ENCODE data around the gene OR4M2. TPM values are rescaled to one million over a fixed set of nuclear protein-coding genes. Genes with fewer than 3 reads are reported as not detected.

OR4M2 gene, protein sequence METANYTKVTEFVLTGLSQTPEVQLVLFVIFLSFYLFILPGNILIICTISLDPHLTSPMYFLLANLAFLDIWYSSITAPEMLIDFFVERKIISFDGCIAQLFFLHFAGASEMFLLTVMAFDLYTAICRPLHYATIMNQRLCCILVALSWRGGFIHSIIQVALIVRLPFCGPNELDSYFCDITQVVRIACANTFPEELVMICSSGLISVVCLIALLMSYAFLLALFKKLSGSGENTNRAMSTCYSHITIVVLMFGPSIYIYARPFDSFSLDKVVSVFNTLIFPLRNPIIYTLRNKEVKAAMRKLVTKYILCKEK
- total RNA-seq = not detected

DNA sequence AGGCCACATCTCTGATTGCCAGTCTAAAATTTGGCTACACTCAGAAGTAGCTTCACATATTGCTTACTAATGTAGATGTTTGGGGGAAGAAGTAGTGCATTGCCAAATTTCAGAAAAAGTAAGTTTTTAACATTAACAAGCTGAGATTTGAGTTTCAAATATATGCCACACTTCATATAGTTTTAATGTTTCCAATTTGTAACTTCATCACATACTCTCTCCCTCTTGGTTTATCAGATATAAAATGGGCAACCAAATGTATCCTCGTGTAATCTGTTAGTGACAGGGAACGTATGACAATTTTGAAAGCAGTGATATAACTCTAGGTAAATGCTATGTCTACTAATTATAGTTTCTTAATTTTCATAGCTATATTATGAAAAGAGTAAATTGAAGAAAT lies at the start of gene OR4M2:
TSS of gene OR4M2 (plus strand) at position 301 of the 400 bp plus-strand sequence. CDS start at position 399, 98 bp downstream.

Other genes starting within 250 kb of the OR4M2 start
- gene POTEB, start 202.8 kb upstream of the OR4M2 start, total RNA-seq = not detected

Data from melanocyte of skin (primary cell).